ENCODE results near the gene STRADB.
"Not testable (repeated sequence)": the region's sequence is repeated elsewhere in the genome, so short reads cannot be mapped to it uniquely, and the experiment has no call there.

STRADB gene

GRCh38 chr2:201470821-201471731, 19.5 kb downstream of the STRADB start:
- H3K4me3 ChIP-seq (ENCODE audit: low read depth, low read length), result no peak overlapping the region
- TF ChIP-seq, protein P1, sequence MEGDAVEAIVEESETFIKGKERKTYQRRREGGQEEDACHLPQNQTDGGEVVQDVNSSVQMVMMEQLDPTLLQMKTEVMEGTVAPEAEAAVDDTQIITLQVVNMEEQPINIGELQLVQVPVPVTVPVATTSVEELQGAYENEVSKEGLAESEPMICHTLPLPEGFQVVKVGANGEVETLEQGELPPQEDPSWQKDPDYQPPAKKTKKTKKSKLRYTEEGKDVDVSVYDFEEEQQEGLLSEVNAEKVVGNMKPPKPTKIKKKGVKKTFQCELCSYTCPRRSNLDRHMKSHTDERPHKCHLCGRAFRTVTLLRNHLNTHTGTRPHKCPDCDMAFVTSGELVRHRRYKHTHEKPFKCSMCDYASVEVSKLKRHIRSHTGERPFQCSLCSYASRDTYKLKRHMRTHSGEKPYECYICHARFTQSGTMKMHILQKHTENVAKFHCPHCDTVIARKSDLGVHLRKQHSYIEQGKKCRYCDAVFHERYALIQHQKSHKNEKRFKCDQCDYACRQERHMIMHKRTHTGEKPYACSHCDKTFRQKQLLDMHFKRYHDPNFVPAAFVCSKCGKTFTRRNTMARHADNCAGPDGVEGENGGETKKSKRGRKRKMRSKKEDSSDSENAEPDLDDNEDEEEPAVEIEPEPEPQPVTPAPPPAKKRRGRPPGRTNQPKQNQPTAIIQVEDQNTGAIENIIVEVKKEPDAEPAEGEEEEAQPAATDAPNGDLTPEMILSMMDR (IDR thresholded peaks at IDR 0.05; ENCODE audit: borderline replicate concordance, insufficient read depth, low read depth, low read length), result no peak

- TF ChIP-seq, protein P1 (IDR thresholded peaks at IDR 0.05; ENCODE audit: borderline replicate concordance, insufficient read depth, low read depth, low read length), result no peak
- H3K4me3 ChIP-seq (ENCODE audit: low read depth, low read length), result no peak overlapping the region
These were observed 20.3 kb downstream of the STRADB start for GRCh38 chr2:201471732-201472393.

GRCh38 chr2:201472411-201472810, 20.9 kb downstream of the STRADB start:
- TF ChIP-seq, protein P1 (IDR thresholded peaks at IDR 0.05; ENCODE audit: borderline replicate concordance, insufficient read depth, low read depth, low read length), result no peak
- H3K4me3 ChIP-seq (ENCODE audit: low read depth, low read length), result no peak overlapping the region

- TF ChIP-seq, protein P1 (IDR thresholded peaks at IDR 0.05; ENCODE audit: borderline replicate concordance, insufficient read depth, low read depth, low read length), result no peak
- H3K4me3 ChIP-seq (ENCODE audit: low read depth, low read length), result no peak overlapping the region
These were observed 31.0 kb downstream of the STRADB start for GRCh38 chr2:201482543-201482942.

- TF ChIP-seq, protein P1 (IDR thresholded peaks at IDR 0.05; ENCODE audit: borderline replicate concordance, insufficient read depth, low read depth, low read length), result no peak
- no peak overlapping the region for H3K4me3 ChIP-seq (ENCODE audit: low read depth, low read length)
These were observed 31.8 kb downstream of the STRADB start for GRCh38 chr2:201483342-201483741.

DNA sequence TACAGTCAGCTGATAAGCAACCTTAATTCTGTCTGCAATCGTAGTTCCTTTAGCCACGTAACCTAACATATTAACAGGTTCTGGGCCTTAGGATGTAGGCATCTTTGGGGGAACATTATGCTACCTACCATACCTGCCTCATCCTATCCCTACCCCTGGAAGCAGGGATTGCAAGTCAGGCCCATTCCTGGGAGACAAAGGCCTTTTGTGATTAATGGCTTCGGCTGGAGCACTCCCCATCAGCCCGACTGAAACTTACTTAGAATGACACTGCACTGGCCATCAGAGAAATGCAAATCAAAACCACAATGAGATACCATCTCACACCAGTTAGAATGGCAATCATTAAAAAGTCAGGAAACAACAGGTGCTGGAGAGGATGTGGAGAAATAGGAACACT, 32.2 kb downstream of the STRADB start:
- H3K4me3 ChIP-seq (ENCODE audit: low read depth, low read length), result not testable (repeated sequence)

DNA sequence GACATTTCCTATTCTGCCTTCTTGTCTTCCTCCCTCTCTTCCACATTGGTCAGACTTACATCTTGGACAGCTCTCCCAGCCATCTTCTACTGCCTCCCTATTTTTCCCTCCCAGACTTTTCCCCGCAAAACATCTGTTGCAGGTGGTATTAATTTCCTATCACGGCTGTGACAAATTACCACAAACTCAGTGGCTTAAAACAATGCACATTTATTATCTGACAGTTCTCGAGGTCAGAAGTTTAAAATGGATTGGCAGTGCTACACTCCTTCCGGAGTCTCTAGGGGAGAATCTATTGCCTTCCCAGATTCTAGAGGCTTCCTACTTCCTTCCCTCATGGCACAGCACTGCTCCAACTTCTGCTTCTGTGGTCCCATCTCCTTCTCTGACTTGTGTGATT, 33.3 kb downstream of the STRADB start:
- no peak overlapping the region for H3K4me3 ChIP-seq (ENCODE audit: low read depth, low read length)
- TF ChIP-seq, protein P1 (IDR thresholded peaks at IDR 0.05; ENCODE audit: borderline replicate concordance, insufficient read depth, low read depth, low read length), result no peak

All from GM12875 (cell line).